Non-pigmented ciliary epithelial cell (primary cell): ENCODE data around the gene CYB561.
"Not testable (repeated sequence)": the region's sequence is repeated elsewhere in the genome, so short reads cannot be mapped to it uniquely, and the experiment has no call there.

ENCODE experiments used
- DNase-seq: peaks from one replicate; pipeline ENCODE4 v3.0.0-alpha.2; 2010; ENCODE audit warnings: low read depth

Gene CYB561

DNA sequence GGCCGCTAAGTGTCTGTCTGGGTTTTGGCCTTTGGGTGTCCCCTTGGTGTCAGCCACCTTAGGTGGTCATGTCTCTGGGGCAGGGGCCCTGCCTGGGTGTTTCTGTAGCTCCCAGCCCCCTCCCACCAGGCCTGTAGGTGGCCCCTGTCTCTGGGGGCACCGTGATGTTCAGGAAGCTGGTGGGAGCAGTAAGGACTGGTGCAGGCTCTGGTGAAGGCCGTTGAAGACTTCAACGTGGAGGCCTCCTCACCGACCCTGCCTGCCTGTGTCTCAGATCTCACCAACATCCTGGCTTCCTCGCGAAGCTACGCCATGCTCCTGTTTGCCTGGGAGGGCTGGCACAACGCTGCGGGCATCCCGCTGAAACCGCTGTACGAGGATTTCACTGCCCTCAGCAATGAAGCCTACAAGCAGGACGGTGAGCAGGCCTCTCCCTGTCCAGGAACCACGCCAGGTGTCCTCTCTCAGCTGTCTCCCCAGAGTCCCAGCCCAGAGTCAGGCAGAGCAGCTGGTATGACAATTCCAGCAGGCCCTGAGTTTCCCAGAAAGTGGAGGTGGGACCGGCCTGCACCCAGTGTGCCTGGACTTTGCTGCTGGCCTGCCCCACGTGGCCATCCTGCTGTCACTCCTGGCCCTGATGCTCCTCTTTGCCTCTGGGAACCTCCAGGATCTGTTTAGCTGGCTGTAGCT, 33.5 kb upstream of the CYB561 start:
- DNase-seq, result no peak

- peak; percentile 75 for DNase-seq
Observed at GRCh38 chr17:63478814-63479494, 32.8 kb upstream of the CYB561 start.

- no peak for DNase-seq
Observed at GRCh38 chr17:63477480-63478440, 31.7 kb upstream of the CYB561 start.

GRCh38 chr17:63476854-63477479, 30.9 kb upstream of the CYB561 start, which contains the start of gene ACE:
Gene ACE, plus strand, starts transcription at chr17:63477061. Its CDS starts 34 bp downstream, at chr17:63477095.
- DNase-seq, result no peak

DNA sequence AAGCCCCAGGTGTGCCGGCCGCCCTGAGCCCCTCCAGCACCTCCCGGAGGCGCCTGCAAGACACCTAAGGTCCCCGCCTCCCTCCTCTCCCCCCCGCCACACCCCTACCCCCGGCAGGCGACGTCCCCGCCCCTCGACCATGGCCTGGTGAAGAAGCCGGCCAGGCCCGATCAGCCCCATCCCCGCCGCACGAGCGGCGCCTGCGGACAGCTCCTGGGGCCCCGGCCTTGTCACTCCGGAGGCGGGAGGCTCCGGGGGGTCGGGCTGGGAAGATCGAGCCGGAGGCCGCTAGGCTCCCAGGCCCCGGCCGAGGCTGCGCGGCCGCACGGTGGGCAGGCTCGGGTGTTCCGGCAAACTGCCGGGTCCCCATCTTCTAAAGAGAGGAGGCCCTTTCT, 30.4 kb upstream of the CYB561 start:
- DNase-seq, result no peak

DNA sequence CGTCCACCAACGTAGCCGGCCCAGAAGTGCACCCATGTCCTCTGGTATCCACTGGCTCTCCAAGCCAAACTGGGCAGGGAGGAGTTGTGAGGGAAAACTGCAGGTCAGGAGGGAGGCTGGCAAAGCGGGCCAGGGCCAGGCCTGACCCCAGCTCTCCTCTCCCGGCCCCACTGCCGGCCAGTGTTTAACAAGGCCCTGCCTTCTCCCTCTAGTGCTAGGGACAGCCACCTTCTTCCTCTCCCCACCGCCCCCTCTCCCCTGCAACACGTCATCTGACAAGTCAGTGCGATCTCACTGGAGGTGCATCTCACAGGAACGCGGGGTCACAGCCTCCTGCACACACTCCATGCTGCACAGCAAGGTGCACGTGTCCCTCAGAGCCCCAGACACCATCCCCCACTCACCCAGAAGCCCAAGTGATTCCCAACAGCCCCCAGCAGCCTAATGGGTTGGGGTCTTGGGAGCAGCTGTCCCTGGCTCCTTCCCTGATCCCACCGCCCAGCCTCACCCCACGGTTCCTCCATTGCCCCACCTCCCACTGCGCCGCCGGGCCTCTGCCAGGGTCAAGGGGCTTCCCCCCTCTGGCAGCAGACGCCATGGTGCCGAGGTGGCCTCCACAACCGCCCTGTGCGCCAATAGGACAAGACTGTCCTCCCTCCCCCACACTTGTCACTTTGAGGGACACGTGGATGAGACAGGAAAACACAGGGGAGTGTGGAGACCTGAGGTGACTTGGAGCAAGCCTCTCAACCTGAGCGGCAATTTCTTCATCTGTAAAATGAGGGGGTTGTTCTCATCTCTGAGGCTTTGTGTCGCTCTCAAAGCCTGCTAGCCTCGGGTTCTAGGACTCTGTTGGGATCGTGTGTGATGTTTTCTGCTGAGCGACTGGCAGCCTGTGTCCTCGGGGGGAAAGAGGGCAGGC, 29.6 kb upstream of the CYB561 start:
- no peak for DNase-seq

GRCh38 chr17:63474586-63475460, 28.7 kb upstream of the CYB561 start:
- DNase-seq, result no peak

GRCh38 chr17:63474174-63474573, 28.1 kb upstream of the CYB561 start:
- no peak for DNase-seq

- not testable (repeated sequence) for DNase-seq
Observed at GRCh38 chr17:63468099-63468498, 22.0 kb upstream of the CYB561 start.

DNA sequence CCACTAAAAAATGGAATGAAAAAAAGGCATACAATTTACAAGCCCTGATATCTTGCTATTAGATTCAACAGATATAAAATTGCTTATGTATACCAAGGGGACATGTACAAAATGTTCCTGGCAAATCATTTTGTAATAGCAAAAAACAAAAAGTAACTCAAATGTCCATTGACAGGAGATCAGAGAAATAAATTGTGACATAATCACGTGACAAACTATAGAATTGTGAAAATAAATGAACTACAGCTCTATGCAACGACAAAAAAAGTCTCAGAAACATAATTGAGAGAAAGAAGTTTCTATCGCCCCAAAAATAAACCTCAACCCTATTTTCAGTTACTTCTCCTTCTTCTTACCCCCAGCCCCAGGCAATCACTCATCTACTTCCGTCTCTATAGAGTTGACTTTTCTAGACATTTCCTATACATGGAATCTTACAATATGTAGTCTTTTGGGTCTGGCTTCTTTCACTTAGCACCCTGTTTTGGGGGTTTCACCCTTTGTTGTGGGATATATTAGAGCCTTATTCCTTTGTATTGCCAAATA, 18.7 kb upstream of the CYB561 start:
- DNase-seq, result no peak

DNA sequence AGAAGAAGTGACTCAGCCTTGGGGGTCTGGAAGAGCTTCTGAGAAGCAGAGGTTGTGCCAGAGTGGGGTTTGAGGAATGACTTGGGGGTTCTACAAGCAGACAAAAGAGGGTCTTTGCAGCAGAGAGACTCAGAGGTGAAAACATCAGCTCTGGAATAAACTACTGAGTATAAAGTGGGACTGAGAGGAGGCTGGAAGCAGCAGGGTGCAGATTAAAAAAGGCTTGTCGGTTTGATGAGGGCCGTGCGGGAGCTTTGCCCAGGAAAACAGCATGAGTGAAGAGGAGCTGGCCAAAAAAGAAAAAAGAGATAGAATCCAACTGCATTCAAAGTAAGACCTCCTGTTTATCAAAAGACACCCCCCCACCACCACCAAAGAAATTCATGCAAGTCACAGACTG, 17.7 kb upstream of the CYB561 start:
- DNase-seq, result no peak

DNA sequence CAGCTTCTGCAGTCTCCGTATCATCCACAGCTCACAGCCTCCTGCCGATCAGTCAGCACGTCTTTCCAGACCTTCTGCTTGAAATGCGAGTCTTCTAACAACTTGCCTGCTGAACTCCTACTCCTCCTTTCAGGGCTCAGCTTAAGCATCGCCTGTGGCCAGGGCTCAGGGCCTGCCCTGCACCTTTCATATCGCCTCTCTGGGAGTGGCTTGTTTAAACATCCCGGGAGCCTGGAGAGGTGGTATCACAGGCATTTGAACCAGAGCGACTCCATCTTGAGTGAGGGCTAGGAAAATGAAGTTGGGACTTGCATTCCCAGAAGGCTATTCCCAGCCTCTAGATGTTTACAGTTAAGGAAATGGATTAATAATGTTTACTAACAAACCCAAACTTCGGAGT, 13.9 kb upstream of the CYB561 start:
- no peak for DNase-seq

GRCh38 chr17:63458478-63458877, 12.4 kb upstream of the CYB561 start:
- DNase-seq, result no peak

DNA sequence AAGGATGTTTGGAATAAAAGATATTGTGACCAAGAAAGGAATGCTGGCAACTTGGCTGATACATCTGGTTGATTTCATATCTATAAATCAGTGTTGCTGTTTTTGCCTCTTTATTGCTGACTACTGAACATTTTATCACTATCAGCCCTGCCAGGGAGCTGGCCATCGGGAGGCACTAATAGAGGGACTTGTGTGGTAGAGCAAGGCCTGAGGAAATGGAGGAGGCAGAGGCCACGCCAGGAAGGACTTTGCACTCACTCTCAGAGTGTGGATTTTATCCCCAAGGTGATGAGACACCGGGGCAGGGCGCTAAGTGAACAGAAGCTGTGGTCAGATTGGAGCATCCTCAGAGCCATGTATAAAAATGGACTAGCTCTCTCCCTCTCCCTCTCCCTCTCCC, 9.3 kb upstream of the CYB561 start:
- DNase-seq, result no peak

DNA sequence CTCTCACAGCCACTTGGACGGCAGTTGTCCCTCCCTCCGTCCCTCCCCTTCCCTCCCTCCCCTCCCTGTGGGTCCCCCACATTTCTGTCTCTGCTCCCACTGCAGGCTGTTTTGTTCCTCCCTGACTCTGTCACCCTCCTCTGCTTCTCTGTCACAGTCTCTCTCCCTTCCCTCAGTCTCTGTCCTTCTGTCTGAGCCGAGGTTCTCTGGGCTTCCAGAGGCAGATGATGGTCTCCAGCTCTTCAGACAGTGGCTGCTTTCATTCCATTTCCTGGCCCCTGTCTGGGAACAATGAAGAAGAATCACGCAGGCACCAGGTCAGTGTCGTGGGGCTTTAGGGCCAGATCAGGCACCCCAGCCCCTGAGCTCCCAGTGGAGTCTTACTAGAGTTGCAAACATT, 8.8 kb upstream of the CYB561 start:
- no peak for DNase-seq

- DNase-seq, result not testable (repeated sequence)
Observed at GRCh38 chr17:63454357-63454756, 8.3 kb upstream of the CYB561 start.

DNA sequence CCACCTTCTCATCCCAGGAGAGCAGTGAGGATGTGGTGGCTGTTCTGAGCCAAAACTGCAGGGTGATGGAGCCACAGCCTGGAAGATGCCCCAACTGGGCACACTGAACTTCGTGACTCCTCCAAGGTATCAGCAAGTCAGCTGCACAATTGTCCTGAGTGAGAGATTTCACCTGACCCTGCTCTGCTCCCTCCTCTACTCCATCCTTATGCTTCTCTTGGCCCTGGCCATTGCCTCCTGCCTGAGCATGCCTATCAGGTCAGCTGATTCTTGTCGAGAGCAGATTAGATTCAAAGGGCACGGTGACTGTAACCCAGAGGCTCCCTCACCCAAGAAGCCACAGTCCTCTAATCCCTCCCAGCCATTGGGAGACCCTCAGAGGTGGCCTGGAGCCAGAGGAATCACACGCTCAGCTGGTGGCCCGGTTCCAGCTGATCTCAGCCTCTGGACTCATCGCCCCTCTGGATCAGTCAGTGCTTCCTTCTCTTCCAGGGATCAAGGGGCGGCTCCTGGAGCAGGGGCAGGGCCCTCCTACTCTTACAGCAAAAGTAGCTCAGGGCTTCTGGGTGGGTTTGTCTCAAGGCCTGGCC, 7.0 kb upstream of the CYB561 start:
- DNase-seq, result no peak

DNA sequence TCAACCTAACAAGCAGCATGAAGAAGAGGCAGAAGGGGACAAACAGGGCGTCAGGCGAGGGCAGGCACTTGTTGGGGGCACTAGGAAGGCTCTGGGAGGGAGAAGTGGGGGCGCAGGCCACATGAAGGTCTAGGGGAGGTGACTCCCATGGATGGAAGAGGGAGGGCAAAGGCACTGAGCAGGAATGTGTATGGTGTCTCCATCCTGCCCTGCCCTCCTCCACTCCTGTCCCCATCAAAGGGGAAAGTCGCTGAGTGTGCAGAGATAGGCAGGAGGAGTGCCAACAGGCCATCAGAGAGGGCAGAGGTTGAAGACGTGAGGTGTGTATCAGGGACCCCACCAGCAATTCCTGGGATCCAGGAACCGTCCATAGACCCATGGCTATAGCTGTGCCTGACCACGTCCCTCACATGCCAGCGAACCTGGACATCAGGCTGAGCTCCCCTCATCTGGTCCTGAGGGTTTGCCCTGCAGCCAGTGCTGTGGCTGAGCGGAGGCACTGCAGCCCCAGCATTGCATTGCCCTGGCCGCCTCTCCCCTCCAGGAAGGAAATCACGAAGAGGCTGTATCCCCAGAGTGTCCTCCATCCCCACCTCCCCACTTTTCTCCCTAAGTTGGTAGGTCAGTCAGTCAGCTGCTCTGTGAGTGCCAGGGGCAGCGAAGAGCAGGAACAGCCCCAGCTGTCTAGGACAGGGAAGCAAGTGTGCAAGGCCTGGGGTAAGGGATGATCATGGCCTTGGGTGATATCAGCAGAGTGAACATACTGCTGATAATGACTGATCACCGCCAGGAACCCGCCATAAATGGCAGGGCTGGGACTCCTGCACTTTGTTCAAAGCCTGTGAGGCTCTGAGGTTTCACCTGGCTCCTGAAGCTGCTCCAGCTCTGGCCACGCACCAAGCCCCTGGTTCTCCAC, 6.2 kb upstream of the CYB561 start:
- no peak for DNase-seq
